Left ventricle myocardium inferior (tissue), 1 donor: ENCODE results near the gene UQCR10. TPM values are rescaled to one million over a fixed set of nuclear protein-coding genes. Genes with fewer than 3 reads are reported as not detected.

Source experiments
- DNase-seq: peaks from one replicate; pipeline ENCODE4 v3.0.0-alpha.2; 2020
- H3K27ac ChIP-seq: fragments of 200-600 bp; replicated peaks from 2 replicates; pipeline ENCODE4 v1.8.0; 2021
- H3K27me3 ChIP-seq: fragments of 200-600 bp; 2 replicates; pipeline ENCODE4 v1.8.0; 2021; ENCODE audit warnings: low read depth
- H3K36me3 ChIP-seq: fragments of 200-600 bp; 2 replicates; pipeline ENCODE4 v1.8.0; 2021
- H3K4me1 ChIP-seq: fragments of 200-600 bp; 2 replicates; pipeline ENCODE4 v1.8.0; 2021
- H3K4me3 ChIP-seq: fragments of 200-600 bp; 2 replicates; pipeline ENCODE4 v1.8.0; 2021; ENCODE audit warnings: mild to moderate bottlenecking, moderate library complexity
- H3K9me3 ChIP-seq: fragments of 200-600 bp; replicated peaks from 2 replicates; pipeline ENCODE4 v1.8.0; 2021
- intact Hi-C: fragments of 100-400 bp; cut with micrococcal nuclease; formaldehyde crosslinking; loops from one replicate; pipeline ENCODE4 v1.11.0; 2022
- total RNA-seq: library from RNA; stranded (reverse); fragmentation: NEBNext Ultra II Directional; extraction: Animal tissue kit (Norgen Biotek cat#: 25700); gene quantifications from one replicate; pipeline ENCODE4 v1.2.1, GENCODE V29; 2021
- TF ChIP-seq, protein P1 (sequence below): fragments of 200-600 bp; IDR thresholded peaks from 2 replicates; pipeline ENCODE4 v1.8.0; 2021; ENCODE audit warnings: antibody characterized with exemption, mild to moderate bottlenecking, borderline replicate concordance
- donor health status: DM: no; HTN: yes; CAD: no; lungs with severe emphysema.

Gene UQCR10
- total RNA-seq, 1 donor from 2014 or later: 403 TPM

DNA sequence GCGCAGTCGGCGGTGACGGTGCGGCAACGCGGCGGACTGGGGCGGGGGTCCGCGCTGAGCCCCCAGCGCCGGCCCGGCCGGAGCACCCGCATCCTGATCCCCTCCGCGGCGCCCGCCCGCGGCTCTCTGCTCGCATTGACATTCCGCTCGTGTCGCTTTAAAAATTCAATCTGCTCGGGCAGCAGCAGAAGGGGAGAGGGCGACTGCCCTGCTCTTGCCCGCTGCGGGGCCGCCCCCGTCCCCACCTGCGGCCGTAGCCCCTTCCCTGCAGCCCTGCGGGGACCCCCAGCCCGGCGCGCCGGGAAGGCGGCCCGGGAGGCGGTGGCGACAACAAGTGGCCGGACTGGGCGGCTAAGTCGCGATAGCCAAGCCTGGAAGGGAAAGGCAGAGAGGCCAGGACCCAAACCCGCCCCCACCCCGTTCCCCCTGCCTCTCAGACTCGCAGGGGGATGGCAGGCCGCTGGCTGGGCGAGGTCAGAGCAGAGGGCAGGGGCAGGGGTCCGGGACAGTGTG, 46.3 kb upstream of the UQCR10 start:
- no peak for DNase-seq
- no peaks in the 10 kb centered on the region for H3K9me3 ChIP-seq
- peaks cover 93% of the 10 kb centered on the region for H3K27me3 ChIP-seq
- H3K4me1 ChIP-seq: peaks cover 4% of the 10 kb centered on the region
- H3K27ac ChIP-seq: no peak overlapping the region
- intact Hi-C loops: no loop called here
- TF ChIP-seq, protein P1, sequence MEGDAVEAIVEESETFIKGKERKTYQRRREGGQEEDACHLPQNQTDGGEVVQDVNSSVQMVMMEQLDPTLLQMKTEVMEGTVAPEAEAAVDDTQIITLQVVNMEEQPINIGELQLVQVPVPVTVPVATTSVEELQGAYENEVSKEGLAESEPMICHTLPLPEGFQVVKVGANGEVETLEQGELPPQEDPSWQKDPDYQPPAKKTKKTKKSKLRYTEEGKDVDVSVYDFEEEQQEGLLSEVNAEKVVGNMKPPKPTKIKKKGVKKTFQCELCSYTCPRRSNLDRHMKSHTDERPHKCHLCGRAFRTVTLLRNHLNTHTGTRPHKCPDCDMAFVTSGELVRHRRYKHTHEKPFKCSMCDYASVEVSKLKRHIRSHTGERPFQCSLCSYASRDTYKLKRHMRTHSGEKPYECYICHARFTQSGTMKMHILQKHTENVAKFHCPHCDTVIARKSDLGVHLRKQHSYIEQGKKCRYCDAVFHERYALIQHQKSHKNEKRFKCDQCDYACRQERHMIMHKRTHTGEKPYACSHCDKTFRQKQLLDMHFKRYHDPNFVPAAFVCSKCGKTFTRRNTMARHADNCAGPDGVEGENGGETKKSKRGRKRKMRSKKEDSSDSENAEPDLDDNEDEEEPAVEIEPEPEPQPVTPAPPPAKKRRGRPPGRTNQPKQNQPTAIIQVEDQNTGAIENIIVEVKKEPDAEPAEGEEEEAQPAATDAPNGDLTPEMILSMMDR: no peak
- no peak overlapping the region for H3K4me3 ChIP-seq
- H3K36me3 ChIP-seq: no peaks in the 10 kb centered on the region

DNA sequence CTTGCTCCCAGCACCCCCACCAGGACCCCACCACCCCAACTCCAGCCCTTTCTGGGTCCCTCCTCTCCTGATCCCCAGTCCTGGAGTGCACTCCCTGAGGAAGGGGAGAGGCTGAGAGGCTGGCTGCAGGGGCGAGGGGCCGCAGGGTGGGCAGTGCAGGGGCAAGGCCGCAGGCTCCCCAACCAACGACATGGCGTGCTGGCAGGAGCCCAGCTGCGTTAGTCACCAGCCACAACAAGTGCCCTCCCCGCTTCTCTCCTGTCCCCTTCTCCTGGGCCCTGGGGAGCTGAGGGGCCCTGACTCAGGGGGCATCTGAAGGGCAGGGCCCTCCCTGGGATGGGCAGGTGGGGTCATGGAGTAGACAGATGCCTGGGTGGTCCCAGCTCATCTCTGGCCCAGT, 45.0 kb upstream of the UQCR10 start:
- Histone ChIP-seq H3K27ac (no peak overlapping the region), H3K27me3 (peaks cover 95% of the 10 kb centered on the region), H3K4me1 (peaks cover 4% of the 10 kb centered on the region), H3K36me3 (no peaks in the 10 kb centered on the region), H3K9me3 (no peaks in the 10 kb centered on the region), H3K4me3 (no peak overlapping the region)
- intact Hi-C loops: no loop called here
- TF ChIP-seq, protein P1: no peak
- DNase-seq: no peak

DNA sequence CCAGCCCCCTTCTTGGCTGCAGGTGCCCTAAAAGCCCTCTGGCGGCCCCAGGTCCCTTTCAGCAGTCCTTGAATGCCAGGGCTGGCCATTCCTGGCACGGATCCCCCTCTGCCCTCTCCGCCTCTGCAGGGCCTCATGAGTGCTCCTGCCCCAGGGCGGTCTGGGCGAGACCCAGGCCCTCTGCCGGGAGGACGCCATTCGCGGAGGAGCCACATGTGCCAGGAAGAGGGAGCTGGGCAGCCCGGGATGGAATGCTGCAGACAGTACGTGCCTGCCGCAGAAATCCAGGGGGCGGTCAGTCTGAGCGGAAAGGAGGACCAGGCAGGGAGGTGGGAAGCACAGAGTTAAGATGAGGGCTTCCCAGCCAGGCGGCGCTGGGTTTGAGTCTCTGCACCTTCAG, 44.6 kb upstream of the UQCR10 start:
- no peaks in the 10 kb centered on the region for H3K9me3 ChIP-seq
- TF ChIP-seq, protein P1: no peak
- H3K4me1 ChIP-seq: peaks cover 4% of the 10 kb centered on the region
- H3K36me3 ChIP-seq: no peaks in the 10 kb centered on the region
- DNase-seq: no peak
- no peak overlapping the region for H3K27ac ChIP-seq
- intact Hi-C loops: no loop called here
- H3K27me3 ChIP-seq: peaks cover 90% of the 10 kb centered on the region
- no peak overlapping the region for H3K4me3 ChIP-seq

DNA sequence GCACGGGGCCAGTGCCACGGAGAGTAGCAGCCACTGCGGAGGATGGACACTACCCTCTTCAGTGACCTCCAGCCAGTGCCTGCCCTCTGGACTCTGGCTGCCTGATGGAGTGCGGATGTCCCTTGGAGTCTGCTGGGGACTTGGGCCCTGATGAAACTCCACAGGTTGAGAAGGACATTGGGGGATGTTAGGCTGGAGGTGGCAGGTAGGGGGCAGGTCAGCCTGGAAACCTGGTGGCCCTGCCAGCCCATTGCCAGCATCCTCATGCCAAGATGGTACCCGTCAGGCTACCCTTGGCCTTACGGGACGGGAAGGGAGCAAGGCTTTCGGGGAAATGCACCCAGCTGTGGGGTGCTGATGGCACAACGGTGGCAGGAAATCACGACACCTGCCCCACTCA, 43.4 kb upstream of the UQCR10 start:
- no peaks in the 10 kb centered on the region for H3K9me3 ChIP-seq
- TF ChIP-seq, protein P1: no peak
- no peak overlapping the region for H3K4me3 ChIP-seq
- DNase-seq: no peak
- H3K27ac ChIP-seq: no peak overlapping the region
- intact Hi-C loops: no loop called here
- H3K36me3 ChIP-seq: no peaks in the 10 kb centered on the region
- peaks cover 4% of the 10 kb centered on the region for H3K4me1 ChIP-seq
- peaks cover 79% of the 10 kb centered on the region for H3K27me3 ChIP-seq

DNA sequence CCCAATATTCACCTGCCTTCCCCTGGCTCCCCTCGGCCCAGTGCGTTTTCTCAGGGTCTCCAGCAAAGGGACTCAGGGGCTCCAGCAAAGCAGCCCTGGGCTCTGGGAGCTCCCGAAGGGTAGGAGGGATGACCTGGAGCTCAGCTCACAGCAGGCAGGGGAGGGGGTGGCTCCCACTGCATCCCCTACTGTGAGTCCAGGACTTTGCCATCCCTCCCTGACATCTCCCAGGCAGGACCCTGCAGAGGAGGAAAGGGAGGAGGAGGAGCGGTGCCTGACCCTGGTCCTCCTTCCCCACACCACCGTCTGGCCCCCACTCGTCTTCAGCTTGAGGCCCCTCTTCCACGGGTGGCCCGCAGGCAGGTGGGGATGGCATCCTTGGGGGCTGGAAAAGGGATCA, 42.3 kb upstream of the UQCR10 start:
- no peaks in the 10 kb centered on the region for H3K9me3 ChIP-seq
- H3K4me3 ChIP-seq: no peak overlapping the region
- H3K36me3 ChIP-seq: no peaks in the 10 kb centered on the region
- intact Hi-C loops: no loop called here
- H3K4me1 ChIP-seq: peaks cover 4% of the 10 kb centered on the region
- peaks cover 68% of the 10 kb centered on the region for H3K27me3 ChIP-seq
- DNase-seq: no peak
- TF ChIP-seq, protein P1: no peak
- H3K27ac ChIP-seq: no peak overlapping the region

DNA sequence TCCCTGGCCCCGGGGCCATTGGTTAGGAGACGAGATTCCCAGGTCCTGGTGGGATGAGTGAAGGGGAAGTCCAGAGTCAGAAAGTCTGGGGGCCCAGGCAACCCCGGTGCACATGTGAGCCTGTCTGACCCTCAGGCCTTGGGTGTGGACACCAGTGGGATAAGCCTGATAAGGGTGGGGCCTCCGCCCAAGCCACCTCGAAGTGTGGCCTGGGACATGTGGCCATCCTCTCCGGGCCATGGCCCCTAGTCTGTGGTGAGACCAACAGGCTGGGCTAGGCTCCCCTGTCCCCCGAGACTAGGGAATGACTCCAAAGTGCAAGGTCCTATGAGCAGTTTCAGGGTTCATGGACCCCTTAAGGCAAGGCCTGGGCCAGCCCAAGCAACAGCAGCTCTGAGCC, 41.1 kb upstream of the UQCR10 start:
- no peak overlapping the region for H3K4me3 ChIP-seq
- peaks cover 9% of the 10 kb centered on the region for H3K36me3 ChIP-seq
- no peaks in the 10 kb centered on the region for H3K9me3 ChIP-seq
- peaks cover 57% of the 10 kb centered on the region for H3K27me3 ChIP-seq
- intact Hi-C loops: no loop called here
- H3K4me1 ChIP-seq: no peaks in the 10 kb centered on the region
- no peak overlapping the region for H3K27ac ChIP-seq
- TF ChIP-seq, protein P1: no peak
- DNase-seq: no peak
